Lower leg skin (tissue), 4 donors: ENCODE results near the gene ABCA3. TPM values are rescaled to one million over a fixed set of nuclear protein-coding genes. Genes with fewer than 3 reads are reported as not detected.

ENCODE experiments used
- DNase-seq, 2 donors: peaks; one replicate each; pipeline ENCODE4 v3.0.0-alpha.2; 2019; ENCODE audit warnings: low spot score in 2 of 2
- H3K4me3 ChIP-seq: fragments of 200-600 bp; sonication (generic); 2 replicates; pipeline ENCODE4 v1.5.1; 2017; ENCODE audit warnings: mild to moderate bottlenecking, low read depth; ENCODE audit not compliant: poor library complexity, severe bottlenecking
- POLR2A ChIP-seq, 2 donors: fragments of 450-650 bp; IDR thresholded peaks; one replicate each; pipeline ENCODE4 v1.6.1; 2016 to 2017; ENCODE audit warnings: antibody characterized with exemption in 2 of 2, mild to moderate bottlenecking in 1 of 2, moderate library complexity in 1 of 2
- WGBS, 2 donors: methylation state at CpG; one replicate each; pipeline ENCODE4 v1.1.5; 2018; 5-methylcytosine and 5-hydroxymethylcytosine counted together
- intact Hi-C: fragments of 100-400 bp; cut with DNase I; formaldehyde crosslinking; loops from one replicate; pipeline ENCODE4 v1.15.0; 2023; ENCODE audit warnings: low total_unique reads
- total RNA-seq, 4 donors: library from RNA; depleted of rRNA; stranded (reverse); fragments of >200 nt; gene quantifications; one replicate each; pipeline ENCODE4 v1.1.0, GENCODE V29; 2016
- TF ChIP-seq, protein P1 (sequence below), 3 donors: fragments of 450-650 bp; IDR thresholded peaks; one replicate each; pipeline ENCODE4 v1.5.1; 2016; ENCODE audit warnings: antibody characterized with exemption in 3 of 3, mild to moderate bottlenecking in 3 of 3, moderate library complexity in 2 of 3

ABCA3 gene
- total RNA-seq, 4 donors from 2014 or later: 5.4 to 10.3 (median 9.5) TPM

DNA sequence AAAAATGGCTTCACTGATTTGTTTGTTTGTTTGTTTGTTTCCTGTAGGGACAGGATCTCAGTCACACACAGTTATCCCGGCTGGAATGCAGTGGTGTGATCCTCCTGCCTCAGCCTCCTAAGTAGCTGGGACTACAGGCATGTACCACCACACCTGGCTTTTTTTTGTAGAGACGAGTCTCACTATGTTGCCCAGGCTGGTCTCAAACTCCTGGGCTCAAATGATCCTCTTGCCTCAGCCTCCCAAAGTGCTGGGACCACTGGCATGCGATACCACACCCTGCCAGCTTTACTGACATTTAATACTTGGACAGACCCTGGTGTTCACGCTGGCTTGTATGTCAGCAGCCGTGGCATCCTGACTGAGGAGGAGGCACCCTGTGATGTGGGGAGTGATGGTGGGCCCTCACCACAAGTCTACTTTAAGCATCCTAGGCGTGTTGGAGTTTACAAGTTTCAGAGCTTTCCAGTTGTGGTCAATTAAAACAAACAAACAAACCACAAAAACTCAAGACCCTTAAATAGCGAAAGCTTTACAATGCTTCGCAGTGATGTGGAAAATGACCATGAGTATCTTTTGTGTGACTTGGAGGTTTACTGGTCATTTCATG, 5.1 kb downstream of the ABCA3 start:
- H3K4me3 ChIP-seq: no peak overlapping the region
- TF ChIP-seq, protein P1, sequence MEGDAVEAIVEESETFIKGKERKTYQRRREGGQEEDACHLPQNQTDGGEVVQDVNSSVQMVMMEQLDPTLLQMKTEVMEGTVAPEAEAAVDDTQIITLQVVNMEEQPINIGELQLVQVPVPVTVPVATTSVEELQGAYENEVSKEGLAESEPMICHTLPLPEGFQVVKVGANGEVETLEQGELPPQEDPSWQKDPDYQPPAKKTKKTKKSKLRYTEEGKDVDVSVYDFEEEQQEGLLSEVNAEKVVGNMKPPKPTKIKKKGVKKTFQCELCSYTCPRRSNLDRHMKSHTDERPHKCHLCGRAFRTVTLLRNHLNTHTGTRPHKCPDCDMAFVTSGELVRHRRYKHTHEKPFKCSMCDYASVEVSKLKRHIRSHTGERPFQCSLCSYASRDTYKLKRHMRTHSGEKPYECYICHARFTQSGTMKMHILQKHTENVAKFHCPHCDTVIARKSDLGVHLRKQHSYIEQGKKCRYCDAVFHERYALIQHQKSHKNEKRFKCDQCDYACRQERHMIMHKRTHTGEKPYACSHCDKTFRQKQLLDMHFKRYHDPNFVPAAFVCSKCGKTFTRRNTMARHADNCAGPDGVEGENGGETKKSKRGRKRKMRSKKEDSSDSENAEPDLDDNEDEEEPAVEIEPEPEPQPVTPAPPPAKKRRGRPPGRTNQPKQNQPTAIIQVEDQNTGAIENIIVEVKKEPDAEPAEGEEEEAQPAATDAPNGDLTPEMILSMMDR (IDR thresholded peaks at IDR 0.05): no peak
- TF ChIP-seq POLR2A (IDR thresholded peaks at IDR 0.05): no peak
- intact Hi-C loops: no loop called here
- 88 to 94% methylated on average over 8 of the region's 8 CpGs for WGBS, 2 donors
- peak in 1 of 2 donors; percentile 43 for DNase-seq

DNA sequence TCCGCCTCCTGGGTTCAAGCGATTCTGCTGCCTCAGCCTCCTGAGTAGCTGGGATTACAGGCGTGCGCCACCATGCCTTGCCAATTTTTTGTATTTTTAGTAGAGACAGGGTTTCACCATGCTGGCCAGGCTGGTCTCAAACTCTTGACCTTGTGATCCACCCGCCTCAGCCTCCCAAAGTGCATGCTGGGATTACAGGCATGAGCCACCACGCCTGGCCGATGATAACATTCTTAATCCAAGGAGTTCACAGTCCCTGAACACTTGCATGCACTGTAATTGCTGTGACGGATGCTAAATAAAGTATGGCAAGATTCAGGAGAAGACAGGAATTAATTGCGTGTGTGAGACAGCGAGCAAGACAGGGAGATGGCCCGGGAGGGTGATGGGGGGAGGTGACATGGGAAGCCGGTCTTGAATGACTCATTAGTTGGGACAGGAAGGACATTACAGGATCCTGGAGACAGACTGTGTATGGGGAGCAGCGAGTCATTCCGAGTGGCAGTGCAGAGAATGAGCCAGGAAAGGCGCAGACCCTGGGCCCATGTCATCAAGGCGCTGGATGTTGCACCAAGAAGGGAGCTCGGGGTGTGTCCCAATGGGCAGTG, 6.7 kb downstream of the ABCA3 start:
- no peak overlapping the region for H3K4me3 ChIP-seq
- peak in 1 of 2 donors; percentile 75 for DNase-seq
- no peak for TF ChIP-seq POLR2A (IDR thresholded peaks at IDR 0.05)
- TF ChIP-seq, protein P1 (IDR thresholded peaks at IDR 0.05): no peak
- 85 to 91% methylated on average over 17 of the region's 17 CpGs for WGBS, 2 donors
- intact Hi-C loops: no loop called here

DNA sequence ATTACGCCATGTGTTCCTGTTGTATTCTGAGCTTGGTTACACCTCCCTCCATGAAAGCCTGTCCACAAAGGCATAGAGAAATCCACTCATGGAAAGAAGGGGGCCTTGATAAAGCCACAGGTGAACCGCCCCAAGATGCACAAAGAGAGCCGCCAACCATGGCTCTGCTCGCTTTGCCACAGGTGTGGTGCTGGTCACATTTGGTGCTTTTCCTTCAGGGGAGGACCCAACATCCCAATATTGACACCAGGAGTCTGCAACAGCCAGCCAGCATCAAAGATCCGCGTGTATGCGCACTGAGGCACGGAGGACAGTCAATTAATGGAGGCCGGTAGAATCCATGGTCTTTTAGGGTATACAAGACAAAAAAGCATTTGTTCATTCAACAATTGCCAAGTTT, 7.3 kb downstream of the ABCA3 start:
- 92 to 96% methylated on average over 9 of the region's 9 CpGs for WGBS, 2 donors
- no peak for TF ChIP-seq POLR2A (IDR thresholded peaks at IDR 0.05)
- TF ChIP-seq, protein P1 (IDR thresholded peaks at IDR 0.05): no peak
- H3K4me3 ChIP-seq: no peak overlapping the region
- peak in 1 of 2 donors; percentile 28 for DNase-seq
- intact Hi-C loops: no loop called here

DNA sequence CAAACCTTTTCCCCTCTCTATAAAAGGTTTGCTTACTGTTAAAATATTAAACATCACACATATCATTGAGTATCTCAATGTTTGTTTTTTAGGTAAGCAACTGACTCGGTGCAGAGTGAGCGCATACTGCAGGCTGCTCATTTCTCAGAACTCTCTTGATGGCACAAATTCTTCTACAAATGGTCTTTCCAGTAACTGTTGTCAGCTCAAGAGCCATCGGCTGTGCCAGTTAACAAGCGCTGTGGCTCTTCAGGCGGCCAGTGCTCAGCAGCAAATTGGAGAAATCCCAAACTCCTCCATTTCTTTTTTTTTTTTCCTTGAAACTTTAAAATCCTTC, 8.6 kb downstream of the ABCA3 start:
- 83 to 85% methylated on average over 5 of the region's 5 CpGs for WGBS, 2 donors
- DNase-seq: peak in 1 of 2 donors; percentile 14
- TF ChIP-seq, protein P1 (IDR thresholded peaks at IDR 0.05): no peak
- no peak for TF ChIP-seq POLR2A (IDR thresholded peaks at IDR 0.05)
- intact Hi-C loops: no loop called here
- H3K4me3 ChIP-seq: no peak overlapping the region

DNA sequence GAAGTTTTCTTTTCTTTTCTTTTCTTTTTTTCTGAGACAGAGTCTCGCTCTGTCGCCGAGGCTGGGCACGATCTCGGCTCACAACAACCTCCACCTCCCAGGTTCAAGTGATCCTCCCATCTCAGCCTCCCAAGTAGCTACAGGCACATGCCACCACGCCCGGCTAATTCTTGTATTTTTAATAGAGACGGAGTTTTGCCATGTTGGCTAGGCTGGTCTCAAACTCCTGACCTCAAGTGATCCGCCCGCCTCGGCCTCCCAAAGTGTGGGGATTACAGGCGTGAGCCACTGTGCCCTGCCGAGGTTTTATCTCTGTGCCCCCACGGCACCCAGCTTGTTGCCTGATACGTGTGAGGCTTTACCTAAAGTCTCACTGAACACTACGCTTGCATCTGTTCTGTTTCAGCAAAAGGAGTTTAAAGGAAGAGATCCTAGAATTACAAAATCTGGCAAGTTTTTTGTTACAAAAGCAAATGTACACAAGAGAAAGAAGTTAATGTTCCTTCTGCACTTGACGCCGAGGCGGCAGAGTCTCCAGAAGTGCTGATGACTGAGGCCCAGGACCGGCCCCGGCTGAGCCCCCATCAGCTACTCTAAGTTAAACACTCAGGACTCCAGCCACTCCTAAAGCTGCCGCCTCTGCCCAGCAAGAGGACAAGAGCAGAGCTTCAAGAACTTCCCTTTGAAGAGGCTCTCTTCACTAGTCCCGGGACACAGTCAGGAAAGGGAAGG, 9.2 kb downstream of the ABCA3 start:
- peak in 1 of 2 donors; percentile 70 for DNase-seq
- 86 to 87% methylated on average over 23 of the region's 23 CpGs for WGBS, 2 donors
- TF ChIP-seq, protein P1 (IDR thresholded peaks at IDR 0.05): no peak
- TF ChIP-seq POLR2A (IDR thresholded peaks at IDR 0.05): no peak
- intact Hi-C loops: no loop called here
- H3K4me3 ChIP-seq: no peak overlapping the region
